DOHH2 (cell line): ENCODE data around the gene PRKCD.

Source experiments
- H3F3A ChIP-seq: fragments of 200-600 bp; sonication (generic), shearing (Covaris generic); 2 replicates; pipeline ENCODE4 v1.6.0; 2016; ENCODE audit warnings: antibody characterized with exemption, mild to moderate bottlenecking; ENCODE audit not compliant: control insufficient read depth, insufficient read depth
- H3K27ac ChIP-seq: fragments of 200-600 bp; sonication (generic); 2 replicates; pipeline ENCODE4 v1.5.1; 2014; ENCODE audit warnings: low read depth, mild to moderate bottlenecking, low read length, moderate library complexity
- H3K27me3 ChIP-seq: fragments of 200-600 bp; sonication (generic); 2 replicates; pipeline ENCODE4 v1.6.1; 2014; ENCODE audit warnings: mild to moderate bottlenecking, low read length, mixed read lengths; ENCODE audit not compliant: control insufficient read depth
- H3K36me3 ChIP-seq: fragments of 200-600 bp; sonication (generic); 2 replicates; pipeline ENCODE4 v1.6.1; 2014; ENCODE audit warnings: mild to moderate bottlenecking, low read length, moderate library complexity, mixed read lengths; ENCODE audit not compliant: control insufficient read depth
- H3K4me1 ChIP-seq: fragments of 200-600 bp; sonication (generic); 2 replicates; pipeline ENCODE4 v1.6.1; 2014; ENCODE audit warnings: mild to moderate bottlenecking, low read length, mixed read lengths; ENCODE audit not compliant: control insufficient read depth
- H3K4me2 ChIP-seq: fragments of 200-600 bp; sonication (generic); 2 replicates; pipeline ENCODE4 v1.6.0; 2014; ENCODE audit warnings: mild to moderate bottlenecking, low read length, moderate library complexity
- H3K4me3 ChIP-seq: fragments of 200-600 bp; sonication (generic); 2 replicates; pipeline ENCODE4 v1.5.1; 2014; ENCODE audit warnings: mild to moderate bottlenecking, low read length, mixed read lengths
- H3K79me2 ChIP-seq: fragments of 200-600 bp; sonication (generic); 2 replicates; pipeline ENCODE4 v1.6.1; 2014; ENCODE audit warnings: mild to moderate bottlenecking, low read length, mixed read lengths; ENCODE audit not compliant: control insufficient read depth
- H3K9me2 ChIP-seq: fragments of 200-600 bp; sonication (generic); replicated peaks from 2 replicates; pipeline ENCODE4 v1.6.1; 2014; ENCODE audit warnings: mild to moderate bottlenecking, low read length, mixed read lengths; ENCODE audit not compliant: control insufficient read depth
- H3K9me3 ChIP-seq: fragments of 200-600 bp; sonication (generic); 2 replicates; pipeline ENCODE4 v1.6.1; 2014; ENCODE audit warnings: antibody characterized with exemption, low read length, mixed read lengths; ENCODE audit not compliant: control insufficient read depth, insufficient read depth
- H4K20me1 ChIP-seq: fragments of 200-600 bp; sonication (generic); 2 replicates; pipeline ENCODE4 v1.6.0; 2014; ENCODE audit warnings: low read depth, mild to moderate bottlenecking, antibody characterized with exemption, low read length, moderate library complexity; ENCODE audit not compliant: control insufficient read depth, insufficient read depth
- CTCF ChIP-seq: fragments of 200-600 bp; sonication (generic); IDR thresholded peaks from one replicate; pipeline ENCODE4 v1.5.1; 2014; ENCODE audit warnings: antibody characterized with exemption, mild to moderate bottlenecking, low read depth, low read length; ENCODE audit not compliant: poor library complexity, severe bottlenecking
- EZH2phosphoT487 ChIP-seq: fragments of 200-600 bp; sonication (generic); IDR thresholded peaks from 2 replicates; pipeline ENCODE4 v1.6.1; 2017; ENCODE audit warnings: borderline replicate concordance, mild to moderate bottlenecking, antibody characterized with exemption, low read length, moderate library complexity, mixed read lengths

Gene PRKCD

GRCh38 chr3:53147151-53147902 lies 13.7 kb upstream of the PRKCD start:
- Histone ChIP-seq H3K4me3 (no peak overlapping the region), H3K4me1 (no peaks in the 10 kb centered on the region), H3K9me3 (no peaks in the 10 kb centered on the region), H3F3A (no peaks in the 10 kb centered on the region), H4K20me1 (no peaks in the 10 kb centered on the region), H3K27me3 (no peaks in the 10 kb centered on the region), H3K79me2 (no peaks in the 10 kb centered on the region), H3K27ac (no peak overlapping the region), H3K36me3 (no peaks in the 10 kb centered on the region), H3K4me2 (no peak overlapping the region), H3K9me2 (no peaks in the 10 kb centered on the region)
- TF ChIP-seq CTCF (no peak), EZH2phosphoT487 (no peak)

- Histone ChIP-seq H3K36me3 (no peaks in the 10 kb centered on the region), H3K27me3 (no peaks in the 10 kb centered on the region), H3K79me2 (no peaks in the 10 kb centered on the region), H3K4me3 (no peak overlapping the region), H3K9me3 (no peaks in the 10 kb centered on the region), H4K20me1 (no peaks in the 10 kb centered on the region), H3K4me1 (no peaks in the 10 kb centered on the region), H3K9me2 (no peaks in the 10 kb centered on the region), H3K27ac (no peak overlapping the region), H3F3A (no peaks in the 10 kb centered on the region), H3K4me2 (no peak overlapping the region)
- TF ChIP-seq EZH2phosphoT487, result no peak
Measured at GRCh38 chr3:53147903-53148400, 13.1 kb upstream of the PRKCD start.

GRCh38 chr3:53149006-53149690 lies 11.9 kb upstream of the PRKCD start:
- H3K27me3 ChIP-seq, result no peaks in the 10 kb centered on the region
- no peak overlapping the region for H3K4me3 ChIP-seq
- H3F3A ChIP-seq, result no peaks in the 10 kb centered on the region
- no peaks in the 10 kb centered on the region for H3K36me3 ChIP-seq
- H3K4me1 ChIP-seq, result no peaks in the 10 kb centered on the region
- no peaks in the 10 kb centered on the region for H3K79me2 ChIP-seq
- no peaks in the 10 kb centered on the region for H4K20me1 ChIP-seq
- TF ChIP-seq EZH2phosphoT487, result no peak
- H3K4me2 ChIP-seq, result no peak overlapping the region
- H3K9me3 ChIP-seq, result no peaks in the 10 kb centered on the region
- H3K9me2 ChIP-seq, result no peaks in the 10 kb centered on the region
- no peak overlapping the region for H3K27ac ChIP-seq

GRCh38 chr3:53149699-53150098 lies 11.3 kb upstream of the PRKCD start:
- Histone ChIP-seq H3K79me2 (no peaks in the 10 kb centered on the region), H3K4me2 (no peak overlapping the region), H3K27ac (no peak overlapping the region), H3F3A (no peaks in the 10 kb centered on the region), H3K9me3 (no peaks in the 10 kb centered on the region), H3K36me3 (no peaks in the 10 kb centered on the region), H3K9me2 (no peaks in the 10 kb centered on the region), H4K20me1 (no peaks in the 10 kb centered on the region), H3K4me1 (no peaks in the 10 kb centered on the region), H3K4me3 (no peak overlapping the region), H3K27me3 (no peaks in the 10 kb centered on the region)
- TF ChIP-seq EZH2phosphoT487, result no peak
- no peak for TF ChIP-seq CTCF
